MM.1S (cell line): ENCODE results near the gene TRAPPC14.

Experiments used
- DNase-seq: peaks from one replicate; pipeline ENCODE4 v3.0.0-alpha.2; 2015
- H2AFZ ChIP-seq: fragments of 300-600 bp; sonication (generic); 2 replicates; pipeline ENCODE4 v1.6.0; 2016; ENCODE audit warnings: antibody characterized with exemption, low read length
- H3F3A ChIP-seq: fragments of 300-600 bp; sonication (generic); 2 replicates; pipeline ENCODE4 v1.6.1; 2016; ENCODE audit warnings: mild to moderate bottlenecking, antibody characterized with exemption, low read length, moderate library complexity, mixed read lengths; ENCODE audit not compliant: insufficient read depth
- H3K27ac ChIP-seq: fragments of 300-600 bp; sonication (generic); 2 replicates; pipeline ENCODE4 v1.5.1; 2016; ENCODE audit warnings: mild to moderate bottlenecking, low read length
- H3K27me3 ChIP-seq: fragments of 300-600 bp; sonication (generic); replicated peaks from 2 replicates; pipeline ENCODE4 v1.6.0; 2016; ENCODE audit warnings: low read length; ENCODE audit not compliant: insufficient read depth
- H3K36me3 ChIP-seq: fragments of 300-600 bp; sonication (generic); replicated peaks from 2 replicates; pipeline ENCODE4 v1.6.1; 2016; ENCODE audit warnings: mild to moderate bottlenecking, low read length, mixed read lengths; ENCODE audit not compliant: insufficient read depth
- H3K4me1 ChIP-seq: fragments of 300-600 bp; sonication (generic); 2 replicates; pipeline ENCODE4 v1.6.1; 2016; ENCODE audit warnings: low read length, mixed read lengths
- H3K4me2 ChIP-seq: fragments of 300-600 bp; sonication (generic); 2 replicates; pipeline ENCODE4 v1.6.0; 2016; ENCODE audit warnings: low read depth, low read length
- H3K4me3 ChIP-seq: fragments of 300-600 bp; sonication (generic); 2 replicates; pipeline ENCODE4 v1.5.1; 2016; ENCODE audit warnings: low read length, mixed read lengths
- H3K79me2 ChIP-seq: fragments of 300-600 bp; sonication (generic); 2 replicates; pipeline ENCODE4 v1.6.1; 2016; ENCODE audit warnings: mixed run types, low read length, mixed read lengths
- H3K9ac ChIP-seq: fragments of 300-600 bp; sonication (generic); 2 replicates; pipeline ENCODE4 v1.6.1; 2016; ENCODE audit warnings: low read length, mixed read lengths
- H3K9me2 ChIP-seq: fragments of 300-600 bp; sonication (generic); replicated peaks from 2 replicates; pipeline ENCODE4 v1.6.1; 2016; ENCODE audit warnings: mild to moderate bottlenecking, low read length, mixed read lengths; ENCODE audit not compliant: insufficient read depth
- H3K9me3 ChIP-seq: fragments of 300-600 bp; sonication (generic); replicated peaks from 2 replicates; pipeline ENCODE4 v1.6.1; 2016; ENCODE audit warnings: mild to moderate bottlenecking, low read length, mixed read lengths; ENCODE audit not compliant: insufficient read depth
- H4K20me1 ChIP-seq: fragments of 300-600 bp; sonication (generic); 2 replicates; pipeline ENCODE4 v1.6.1; 2016; ENCODE audit warnings: mild to moderate bottlenecking, low read length, moderate library complexity, mixed read lengths; ENCODE audit not compliant: insufficient read depth
- EZH2 ChIP-seq: fragments of 300-600 bp; sonication (generic); optimal IDR thresholded peaks from 2 replicates; pipeline ENCODE3; 2017; ENCODE audit warnings: low read depth, mild to moderate bottlenecking, antibody characterized with exemption, low read length, mixed read lengths
- EZH2phosphoT487 ChIP-seq: fragments of 300-600 bp; sonication (generic); IDR thresholded peaks from 2 replicates; pipeline ENCODE4 v1.6.1; 2018; ENCODE audit warnings: antibody characterized with exemption, low read length
- TF ChIP-seq, protein P1 (sequence below): fragments of 300-600 bp; sonication (generic); IDR thresholded peaks from 2 replicates; pipeline ENCODE4 v1.5.1; 2016; ENCODE audit warnings: antibody characterized with exemption, low read length, mixed read lengths

Gene TRAPPC14

GRCh38 chr7:100177045-100178001, 18.8 kb upstream of the TRAPPC14 start, which contains the start of the genes GPC2 and STAG3:
Gene GPC2, minus strand, starts transcription at chr7:100177381. Its CDS starts 182 bp downstream, at chr7:100177199.
Gene STAG3, plus strand, starts transcription at chr7:100177918. Its CDS starts 2,639 bp downstream, at chr7:100180557.
- no peaks in the 10 kb centered on the region for H3K79me2 ChIP-seq
- H3K36me3 ChIP-seq = no peaks in the 10 kb centered on the region
- H3K9me3 ChIP-seq = no peaks in the 10 kb centered on the region
- H3F3A ChIP-seq = no peaks in the 10 kb centered on the region
- peak within 1 kb of the TSS; percentile 65 for H3K4me3 ChIP-seq
- peak within 1 kb of the TSS; percentile 98 for H3K4me2 ChIP-seq
- peak within 1 kb of the TSS; percentile 97 for H2AFZ ChIP-seq
- peaks cover 5% of the 10 kb centered on the region; the same call in 1 of the 2 replicates for H3K4me1 ChIP-seq
- H3K9me2 ChIP-seq = no peaks in the 10 kb centered on the region
- peak; percentile 96 for DNase-seq
- no peak within 1 kb of the TSS for H3K9ac ChIP-seq
- no peak within 1 kb of the TSS for H3K27ac ChIP-seq
- peaks cover 76% of the 10 kb centered on the region for H3K27me3 ChIP-seq
- no peaks in the 10 kb centered on the region for H4K20me1 ChIP-seq
- TF ChIP-seq EZH2phosphoT487 = no peak
- TF ChIP-seq EZH2 = no peak
- TF ChIP-seq, protein P1, sequence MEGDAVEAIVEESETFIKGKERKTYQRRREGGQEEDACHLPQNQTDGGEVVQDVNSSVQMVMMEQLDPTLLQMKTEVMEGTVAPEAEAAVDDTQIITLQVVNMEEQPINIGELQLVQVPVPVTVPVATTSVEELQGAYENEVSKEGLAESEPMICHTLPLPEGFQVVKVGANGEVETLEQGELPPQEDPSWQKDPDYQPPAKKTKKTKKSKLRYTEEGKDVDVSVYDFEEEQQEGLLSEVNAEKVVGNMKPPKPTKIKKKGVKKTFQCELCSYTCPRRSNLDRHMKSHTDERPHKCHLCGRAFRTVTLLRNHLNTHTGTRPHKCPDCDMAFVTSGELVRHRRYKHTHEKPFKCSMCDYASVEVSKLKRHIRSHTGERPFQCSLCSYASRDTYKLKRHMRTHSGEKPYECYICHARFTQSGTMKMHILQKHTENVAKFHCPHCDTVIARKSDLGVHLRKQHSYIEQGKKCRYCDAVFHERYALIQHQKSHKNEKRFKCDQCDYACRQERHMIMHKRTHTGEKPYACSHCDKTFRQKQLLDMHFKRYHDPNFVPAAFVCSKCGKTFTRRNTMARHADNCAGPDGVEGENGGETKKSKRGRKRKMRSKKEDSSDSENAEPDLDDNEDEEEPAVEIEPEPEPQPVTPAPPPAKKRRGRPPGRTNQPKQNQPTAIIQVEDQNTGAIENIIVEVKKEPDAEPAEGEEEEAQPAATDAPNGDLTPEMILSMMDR = no peak

- H3K79me2 ChIP-seq = no peaks in the 10 kb centered on the region
- TF ChIP-seq EZH2phosphoT487 = no peak
- TF ChIP-seq, protein P1 = no peak
- TF ChIP-seq EZH2 = no peak
- peak overlapping the region; percentile 98 for H3K4me2 ChIP-seq
- H2AFZ ChIP-seq = peak overlapping the region; percentile 97; the same call in 1 of the 2 replicates
- DNase-seq = no peak
- H3F3A ChIP-seq = no peaks in the 10 kb centered on the region
- peak overlapping the region; percentile 65 for H3K4me3 ChIP-seq
- H3K27ac ChIP-seq = no peak overlapping the region
- peaks cover 5% of the 10 kb centered on the region; the same call in 1 of the 2 replicates for H3K4me1 ChIP-seq
- no peaks in the 10 kb centered on the region for H3K9me3 ChIP-seq
- H3K9ac ChIP-seq = no peak overlapping the region
- peaks cover 75% of the 10 kb centered on the region for H3K27me3 ChIP-seq
- H3K36me3 ChIP-seq = no peaks in the 10 kb centered on the region
- no peaks in the 10 kb centered on the region for H4K20me1 ChIP-seq
- H3K9me2 ChIP-seq = no peaks in the 10 kb centered on the region
These were observed 17.8 kb upstream of the TRAPPC14 start for GRCh38 chr7:100176096-100177044.

GRCh38 chr7:100175296-100175935, 16.9 kb upstream of the TRAPPC14 start:
- TF ChIP-seq EZH2phosphoT487 (no peak), EZH2 (no peak)
- TF ChIP-seq, protein P1 = no peak

More at GRCh38 chr7:100175296-100175935, 16.9 kb upstream of the TRAPPC14 start:
- Histone ChIP-seq H3K27ac (no peak overlapping the region), H4K20me1 (no peaks in the 10 kb centered on the region), H3K9me2 (no peaks in the 10 kb centered on the region), H2AFZ (no peak overlapping the region), H3K9me3 (no peaks in the 10 kb centered on the region), H3K36me3 (no peaks in the 10 kb centered on the region), H3K4me2 (no peak overlapping the region), H3K9ac (no peak overlapping the region), H3K27me3 (peaks cover 74% of the 10 kb centered on the region), H3K4me3 (no peak overlapping the region), H3F3A (no peaks in the 10 kb centered on the region), H3K4me1 (peaks cover 5% of the 10 kb centered on the region; the same call in 1 of the 2 replicates), H3K79me2 (no peaks in the 10 kb centered on the region)
- no peak for DNase-seq
